Stimulated activated naive CD4-positive, alpha-beta T cell (primary cell): ENCODE measurements around the gene PFKM.

Experiments
- DNase-seq, 6 experiments: peaks; one replicate each; lab custom pipeline; 2025; lab: John Stamatoyannopoulos, UW

The PFKM gene

DNA sequence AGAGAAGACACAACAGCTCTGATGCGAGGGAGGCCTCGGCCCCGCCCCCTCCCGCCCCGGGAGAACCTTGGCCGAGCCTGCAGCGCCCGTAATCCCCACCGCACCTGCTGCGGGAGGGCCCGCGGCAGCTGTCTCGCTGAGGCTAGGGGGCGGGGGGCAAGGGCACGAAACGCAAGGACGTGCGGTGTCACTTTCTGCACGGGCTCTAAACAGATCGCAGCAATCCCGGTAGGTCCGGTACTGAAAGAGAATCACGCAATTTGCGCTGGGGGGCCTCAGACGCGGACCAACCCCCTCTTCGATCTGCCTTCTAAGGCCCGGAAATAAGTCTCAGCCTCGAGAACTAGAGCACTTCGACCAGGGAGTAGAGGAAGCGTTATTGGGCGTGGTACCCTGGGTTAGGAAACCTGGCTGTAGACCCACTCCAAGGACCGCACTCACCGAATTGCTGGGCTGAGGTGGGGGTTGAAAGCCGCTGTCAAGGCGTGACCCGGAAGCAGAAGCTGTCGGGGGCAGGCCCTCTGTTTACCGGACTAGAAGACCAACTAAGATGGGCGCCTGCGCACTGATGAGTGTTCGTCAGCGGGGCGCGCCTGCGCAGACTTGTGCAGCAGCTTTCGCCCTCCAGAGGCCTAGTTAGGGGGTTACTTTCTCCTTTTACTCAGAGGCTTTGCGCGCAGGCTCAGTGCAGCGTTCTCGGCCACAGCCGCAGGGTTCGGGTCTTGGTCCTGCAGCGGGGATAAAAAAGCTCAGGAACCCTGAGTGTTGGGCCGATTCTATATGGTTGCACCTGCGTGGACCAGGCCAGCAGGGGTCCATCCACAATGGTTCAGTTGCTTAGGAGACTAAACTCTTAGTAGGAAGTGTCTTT lies 38.1 kb downstream of the PFKM start, which contains the start of gene ASB8:
ASB8 (minus strand) TSS at position 498 of the 871 bp plus-strand sequence. CDS start 4,019 bp downstream, outside the sequence.
- DNase-seq, result peak; percentile 97 to 99 (median 98)

DNA sequence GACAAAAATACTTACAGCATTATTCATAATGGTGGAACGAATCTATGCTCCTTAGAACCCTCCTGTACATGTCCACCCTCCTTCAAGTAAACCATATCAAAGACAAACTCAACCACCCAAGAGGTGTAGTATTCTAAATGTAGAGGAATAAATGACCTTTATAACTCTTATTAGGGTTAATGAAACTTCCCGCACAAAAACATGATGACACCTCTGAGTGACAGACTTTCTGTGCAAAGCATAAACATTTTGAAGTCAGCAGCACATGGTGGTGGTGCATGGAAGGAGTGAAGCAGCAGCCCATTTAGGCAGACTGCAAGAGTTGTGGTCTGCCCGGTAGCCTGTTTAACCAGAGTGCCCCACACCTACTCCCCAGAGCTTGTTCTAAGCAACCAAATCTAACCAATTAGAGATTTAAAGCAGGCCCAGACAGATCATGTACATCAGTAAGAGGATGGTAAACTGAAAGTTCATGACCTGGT lies 38.8 kb downstream of the PFKM start:
- no peak for DNase-seq

DNA sequence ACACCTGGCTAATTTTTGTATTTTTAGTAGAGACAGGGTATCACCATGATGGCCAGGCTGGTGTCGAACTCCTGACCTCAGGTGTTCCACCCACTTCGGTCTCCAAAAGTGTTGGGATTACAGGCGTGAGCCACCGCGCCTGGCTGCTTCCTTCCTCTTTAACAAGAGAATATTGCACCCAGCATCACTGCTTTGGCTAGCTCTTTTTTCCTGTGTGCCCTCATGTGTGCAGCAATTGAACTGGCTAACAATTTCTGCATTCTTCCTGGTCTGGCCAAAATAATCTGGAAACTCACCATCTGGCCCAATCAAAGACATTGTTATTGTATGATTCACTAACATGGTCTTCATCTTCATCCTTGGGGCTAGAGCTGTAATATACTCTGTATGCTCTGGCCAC lies 40.9 kb downstream of the PFKM start:
- no peak for DNase-seq

DNA sequence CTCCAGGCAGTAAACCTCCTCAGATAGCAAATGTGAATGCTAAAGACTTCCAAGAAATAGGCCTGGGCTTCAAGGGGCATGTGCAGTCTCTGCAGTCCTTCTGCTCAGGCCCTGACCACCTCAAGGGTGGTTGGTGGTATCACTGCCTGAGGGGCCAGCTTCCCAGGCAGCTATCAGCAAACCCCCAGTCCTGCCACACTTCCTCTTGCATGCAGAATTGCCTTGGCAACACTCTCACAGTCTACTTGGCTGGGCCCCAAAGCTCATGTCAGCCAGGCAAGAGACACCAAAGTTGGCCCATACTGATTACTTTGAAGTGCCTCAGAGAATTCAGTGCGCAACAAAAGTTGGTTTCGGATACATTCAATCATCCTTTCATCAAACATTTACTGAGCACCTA lies 41.6 kb downstream of the PFKM start:
- DNase-seq, result no peak

DNA sequence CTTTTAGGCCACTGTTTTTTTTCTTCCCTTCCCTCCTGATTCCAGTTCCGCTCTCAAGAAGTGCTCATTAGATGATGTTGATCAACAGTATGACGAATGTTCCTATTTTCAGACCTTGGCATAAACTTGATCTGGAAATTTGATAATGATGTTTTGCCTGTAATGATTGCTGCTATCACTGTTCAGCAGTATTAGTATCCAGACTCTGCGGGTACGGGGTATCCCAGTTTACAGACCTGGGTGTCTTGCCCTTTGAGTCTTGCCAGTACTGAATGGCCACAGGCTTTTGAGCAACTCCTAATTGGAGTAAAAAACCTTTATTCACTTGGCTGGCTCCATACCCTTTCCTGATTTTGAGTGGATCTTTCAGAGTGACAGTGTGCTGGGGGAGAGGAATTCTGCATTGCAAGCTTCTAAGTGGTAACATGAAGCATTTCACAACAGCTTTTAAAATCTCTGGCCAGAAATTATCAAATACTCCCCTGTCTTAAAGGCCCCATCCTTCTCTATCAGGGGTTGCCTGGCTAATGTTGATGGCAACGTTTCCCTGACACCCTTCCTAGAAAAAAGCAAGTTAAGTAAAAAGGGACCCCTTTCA lies 44.1 kb downstream of the PFKM start:
- DNase-seq, result no peak

DNA sequence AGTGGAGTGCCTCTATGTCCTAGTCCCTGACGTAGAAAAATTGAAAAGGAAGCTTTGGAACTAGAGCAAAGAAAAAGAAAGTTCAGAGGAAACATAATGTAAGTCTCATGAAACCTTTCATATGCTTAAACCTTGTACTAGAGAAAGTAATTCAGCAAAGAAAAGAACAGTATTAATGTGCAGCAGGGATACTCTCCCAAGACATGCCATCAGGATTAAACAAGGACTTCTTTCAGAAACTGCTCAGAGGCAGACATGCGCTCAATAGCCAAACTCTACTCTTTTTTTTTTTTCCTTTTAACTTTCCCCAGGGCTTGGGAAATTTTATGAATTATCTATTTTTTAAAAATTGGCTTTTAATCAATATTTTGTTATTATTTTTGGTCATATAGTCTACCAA lies 45.3 kb downstream of the PFKM start:
- no peak for DNase-seq

DNA sequence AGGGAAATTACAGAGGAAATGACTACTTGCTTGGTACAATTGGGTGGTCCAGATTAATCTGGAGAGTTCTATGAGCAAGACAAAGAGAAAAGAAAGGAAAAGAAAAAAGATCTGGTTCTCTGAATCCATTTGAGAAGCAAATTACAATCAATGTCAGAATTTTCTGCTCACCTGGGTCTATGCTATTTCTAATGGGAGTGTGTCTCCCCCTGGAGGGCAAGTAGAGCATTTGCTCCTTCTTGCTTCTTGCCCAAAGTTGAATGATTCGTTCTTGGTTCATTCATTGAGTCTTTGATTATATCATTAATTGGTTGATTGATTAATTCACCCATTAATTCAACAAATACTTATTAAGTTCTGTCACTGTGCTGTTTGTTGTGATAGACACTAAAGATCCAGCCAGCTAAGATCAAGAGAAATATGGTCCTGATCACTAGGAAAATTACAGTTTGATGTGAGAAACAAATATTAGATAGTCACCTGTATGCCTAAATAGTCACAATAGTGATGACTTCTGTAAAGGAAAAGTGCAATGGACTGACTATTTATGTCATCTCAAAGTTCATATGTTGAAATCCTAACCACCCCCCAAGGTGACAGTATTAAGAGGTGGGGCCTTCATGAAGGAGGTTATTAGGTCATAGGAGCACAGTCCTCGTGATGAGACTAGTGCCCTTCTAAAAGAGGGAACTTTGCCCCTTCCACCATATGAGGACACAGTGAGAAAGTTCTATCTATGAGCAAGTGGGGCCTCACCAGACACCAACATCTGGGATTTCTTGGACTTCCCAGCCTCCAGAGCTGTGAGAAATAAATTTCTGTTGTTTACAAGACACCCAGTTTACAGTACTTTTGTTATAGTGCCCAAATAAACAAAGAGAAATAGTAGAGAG lies 46.2 kb downstream of the PFKM start:
- DNase-seq, result peak in 5 of 6 experiments; percentile 31 to 79 (median 39)

DNA sequence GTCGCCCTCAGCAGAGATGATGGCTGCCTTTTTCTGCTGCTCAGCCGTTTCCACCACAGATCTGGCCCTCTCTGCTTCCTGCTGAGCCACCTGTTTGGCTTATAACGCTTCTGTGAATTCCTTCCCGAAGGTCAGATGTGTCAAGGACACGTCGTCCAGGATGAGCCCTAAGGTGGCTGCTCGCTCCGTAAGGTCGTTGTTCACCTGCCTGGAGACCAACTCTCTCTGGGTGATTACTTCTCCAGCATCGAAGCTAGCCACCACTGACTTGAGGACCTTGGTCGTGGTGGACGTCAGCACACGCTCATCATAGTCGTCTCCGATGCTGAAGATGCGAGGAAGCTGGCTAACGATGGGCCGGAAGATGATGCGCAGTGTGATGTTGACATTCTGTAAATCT lies 49.8 kb downstream of the PFKM start:
- no peak for DNase-seq

DNA sequence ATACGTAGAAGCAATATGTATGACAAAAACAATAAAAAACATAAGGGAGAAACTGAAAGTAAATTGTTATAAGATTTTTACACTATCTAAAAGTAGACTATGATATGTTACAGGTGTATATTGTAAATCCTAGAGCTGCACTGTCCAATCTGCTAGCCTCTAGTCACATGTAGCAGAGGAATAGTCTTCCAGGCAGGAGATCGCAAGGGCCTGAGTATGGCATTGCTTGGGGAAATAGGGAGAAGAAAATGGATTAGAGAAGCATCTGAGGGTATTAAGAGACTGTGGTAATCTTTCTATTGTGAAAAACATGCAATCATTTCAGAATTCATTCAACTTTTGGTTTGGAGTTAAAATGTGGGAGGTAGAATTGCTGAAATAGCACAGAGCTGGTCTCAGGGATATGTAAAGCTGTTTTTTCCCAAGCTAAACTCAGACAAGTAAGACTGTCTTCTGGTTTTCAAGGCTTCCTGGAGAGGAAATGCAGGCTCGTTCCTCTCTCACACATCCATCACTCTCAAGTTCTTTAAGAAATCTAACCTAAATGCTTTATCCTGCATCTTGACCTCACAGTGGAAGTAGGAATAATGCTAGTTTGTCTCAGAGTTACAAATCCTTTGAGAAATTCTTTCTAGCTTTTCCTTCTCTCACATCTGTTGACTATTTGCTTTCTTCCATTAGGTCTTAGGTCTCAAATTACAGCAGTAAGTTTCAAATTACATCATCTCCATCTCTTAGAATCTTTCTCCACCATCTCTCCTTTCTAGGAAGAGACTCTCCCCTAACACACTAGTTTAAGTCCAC lies 56.7 kb downstream of the PFKM start:
- no peak for DNase-seq

DNA sequence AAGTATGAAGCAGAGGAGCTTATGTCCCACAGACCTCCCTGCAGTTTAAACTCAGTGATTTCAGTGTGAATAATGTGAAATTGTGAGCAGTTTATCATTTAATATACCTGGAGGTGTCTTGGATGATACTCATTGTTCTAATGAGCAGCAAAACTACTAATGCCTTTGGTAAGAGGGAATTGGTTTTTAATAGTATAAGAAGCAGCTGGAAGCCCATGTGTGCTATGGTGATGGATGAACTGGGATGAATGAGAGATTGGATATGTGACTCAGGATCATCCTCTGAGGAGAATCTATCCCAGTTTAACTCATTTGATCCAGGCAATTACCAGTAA lies 57.2 kb downstream of the PFKM start:
- no peak for DNase-seq

DNA sequence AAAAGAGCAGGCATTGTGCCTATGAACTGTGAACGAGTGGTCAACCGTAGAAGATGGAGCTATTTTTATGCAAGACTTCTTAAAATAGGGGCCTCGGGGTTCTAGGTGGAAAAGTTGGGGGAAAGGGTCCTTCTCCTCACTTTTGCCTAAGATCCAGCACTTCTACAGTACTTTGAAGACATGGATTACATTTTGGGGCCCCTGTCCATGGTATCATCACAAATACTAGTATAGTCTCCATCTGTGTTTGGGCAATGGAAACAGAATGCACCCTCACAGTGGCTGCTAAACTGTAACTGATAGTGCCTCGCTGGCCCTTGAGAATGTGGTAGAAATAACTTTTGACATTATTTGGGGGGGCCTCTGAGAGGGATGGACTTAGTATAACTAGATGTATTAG lies 58.8 kb downstream of the PFKM start:
- DNase-seq, result no peak

DNA sequence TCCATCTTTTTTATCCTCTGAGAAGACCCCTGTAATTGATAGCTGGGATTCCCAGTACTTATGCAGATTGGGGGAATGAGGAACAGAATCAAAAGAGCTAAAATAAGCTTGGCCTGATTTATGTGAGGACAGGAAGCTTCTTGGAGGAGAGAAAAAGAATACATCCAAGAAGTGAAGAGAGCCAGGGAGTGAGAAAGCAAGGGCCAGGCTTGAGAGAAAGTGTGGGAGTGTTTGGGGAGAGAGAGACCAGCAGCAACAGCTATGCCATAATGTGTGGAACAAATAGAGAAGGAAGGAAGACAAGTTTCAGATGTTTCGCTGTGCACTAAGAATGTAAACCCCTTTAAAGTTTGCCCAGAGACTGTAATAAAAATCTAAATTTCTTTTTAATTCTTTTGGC lies 60.3 kb downstream of the PFKM start:
- DNase-seq, result no peak

DNA sequence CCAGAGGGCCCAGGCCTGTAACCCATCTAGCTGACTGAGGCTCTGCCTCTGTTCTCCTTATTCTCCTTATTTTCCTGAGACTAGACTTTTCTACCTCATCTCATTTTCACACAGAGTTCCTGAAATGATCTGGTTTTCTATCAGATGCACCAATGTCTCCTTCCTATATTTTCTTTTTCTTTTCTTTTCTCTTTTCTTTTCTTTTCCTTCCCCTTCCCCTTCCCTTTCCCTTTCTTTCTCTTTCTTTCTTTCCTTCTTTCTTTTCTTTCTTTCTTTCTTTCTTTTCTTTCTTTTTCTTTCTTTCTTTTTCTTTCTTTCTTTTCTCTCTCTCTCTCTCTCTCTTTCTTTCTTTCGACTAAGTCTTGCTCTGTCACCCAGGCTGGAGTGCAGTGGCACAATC lies 61.3 kb downstream of the PFKM start:
- DNase-seq, result no peak

DNA sequence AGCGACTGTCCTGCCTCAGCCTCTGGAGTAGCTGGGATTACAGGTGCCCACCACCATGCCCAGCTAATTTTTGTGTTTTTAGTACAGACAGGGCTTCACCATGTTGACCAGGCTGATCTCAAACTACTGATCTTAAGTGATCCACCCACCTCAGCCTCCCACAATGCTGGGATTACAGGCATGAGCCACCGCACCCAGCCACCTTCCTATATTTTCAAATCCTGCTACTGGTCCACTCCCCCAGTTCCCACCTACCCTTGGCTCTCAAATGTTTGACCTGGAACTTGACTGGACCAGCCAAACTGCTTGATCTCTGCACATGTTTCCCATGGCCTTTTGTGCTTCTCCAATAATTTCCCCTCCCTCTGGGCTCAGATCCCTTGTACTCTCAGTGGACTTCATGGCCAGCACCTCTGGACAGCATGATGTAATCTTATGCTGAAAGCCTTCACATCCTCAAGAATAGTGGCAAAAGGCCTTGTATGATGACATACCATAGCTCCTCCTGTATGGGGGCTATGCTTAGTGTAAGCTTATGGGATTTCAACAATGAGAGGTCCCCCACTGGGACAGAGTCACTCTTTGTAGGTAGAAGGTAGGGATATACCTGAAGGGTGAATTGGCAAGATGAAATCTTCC lies 61.8 kb downstream of the PFKM start:
- no peak for DNase-seq

DNA sequence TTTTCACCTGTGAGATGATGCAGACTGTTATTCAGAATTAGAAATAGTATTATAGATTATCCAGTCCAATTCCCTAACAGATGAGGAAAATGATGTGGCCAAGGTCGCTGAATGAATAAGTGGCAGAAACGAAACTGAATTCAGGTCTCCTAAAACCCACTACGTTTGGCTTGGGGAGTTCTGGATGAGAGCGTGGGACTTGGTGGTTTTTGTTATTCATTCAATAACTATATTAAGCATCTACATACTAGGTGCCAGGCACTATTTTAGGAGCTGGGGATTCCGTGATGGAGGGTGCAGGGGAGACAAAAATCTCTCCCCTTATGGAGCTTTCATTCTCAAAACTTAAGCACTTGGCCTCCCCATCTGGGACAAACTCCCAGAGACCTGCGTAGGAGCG lies 63.5 kb downstream of the PFKM start:
- DNase-seq, result no peak

DNA sequence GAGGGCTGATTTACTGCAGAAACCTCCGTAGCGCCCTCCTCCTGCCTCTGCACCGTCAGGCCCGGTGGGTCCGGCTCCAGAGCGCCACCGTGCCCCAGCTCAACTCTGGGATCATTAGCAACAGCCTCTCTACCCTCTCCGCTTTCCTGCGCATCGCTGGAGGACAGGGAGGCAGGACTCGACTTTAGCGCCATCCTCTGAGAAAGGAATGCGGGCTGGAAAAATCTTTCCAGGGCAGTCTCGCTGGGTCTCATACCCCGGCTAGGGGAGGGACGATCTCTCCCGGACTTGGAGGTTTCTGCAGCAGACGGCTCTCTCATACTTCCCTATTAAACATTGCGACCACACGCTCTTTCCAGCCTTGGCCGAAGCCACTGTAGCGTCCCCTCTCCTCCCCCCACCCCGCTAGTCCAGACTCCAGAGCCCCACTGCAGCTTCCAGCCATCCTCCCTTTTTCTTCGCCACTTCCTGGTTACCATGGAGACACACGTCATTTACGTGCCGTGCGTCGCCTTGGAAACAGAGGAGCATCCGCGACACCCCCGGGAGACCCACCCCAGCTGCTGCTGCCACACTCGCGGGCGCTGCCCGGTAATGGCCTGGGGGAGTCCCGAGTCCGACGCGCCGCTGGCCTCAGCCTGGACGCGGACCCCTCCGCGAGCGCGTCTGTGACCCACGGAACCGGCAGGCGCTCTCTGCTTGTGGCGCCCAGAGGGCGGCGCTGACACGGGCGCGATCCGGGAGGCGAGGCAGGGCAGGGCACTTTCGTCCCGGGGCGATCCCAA lies 64.1 kb downstream of the PFKM start, which contains the start of gene CCDC184:
CCDC184 (plus strand) TSS at position 554 of the 785 bp plus-strand sequence. CDS start 479 bp downstream, outside the sequence.
- peak; percentile 65 to 82 (median 72) for DNase-seq

DNA sequence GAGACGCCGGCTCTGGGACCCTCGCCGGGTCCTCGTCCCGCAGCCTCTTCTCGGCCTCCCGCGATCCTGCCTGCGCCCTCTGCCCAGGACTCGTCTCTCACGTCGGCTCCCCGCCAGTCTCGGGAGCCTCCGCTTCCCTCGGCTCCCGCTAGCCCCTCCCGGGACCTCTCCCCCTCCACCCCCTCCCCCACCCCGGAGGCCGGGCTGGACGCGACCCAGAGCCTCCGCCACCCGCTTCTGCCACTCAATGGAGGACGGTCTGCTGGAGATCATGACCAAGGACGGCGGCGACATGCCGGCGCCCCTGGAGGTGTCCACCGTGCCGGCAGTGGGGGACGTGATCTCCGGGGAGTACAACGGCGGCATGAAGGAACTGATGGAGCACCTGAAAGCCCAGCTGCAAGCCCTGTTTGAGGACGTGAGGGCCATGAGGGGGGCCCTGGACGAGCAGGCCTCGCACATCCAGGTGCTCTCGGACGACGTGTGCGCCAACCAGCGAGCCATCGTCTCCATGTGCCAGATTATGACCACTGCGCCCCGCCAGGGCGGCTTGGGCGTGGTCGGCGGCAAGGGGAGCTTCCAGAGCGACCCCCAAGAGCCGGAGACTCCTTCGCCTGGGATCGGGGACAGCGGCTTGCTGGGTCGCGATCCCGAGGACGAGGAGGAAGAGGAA lies 64.8 kb downstream of the PFKM start:
- peak in 3 of 6 experiments; percentile 25 to 35 (median 26) for DNase-seq

DNA sequence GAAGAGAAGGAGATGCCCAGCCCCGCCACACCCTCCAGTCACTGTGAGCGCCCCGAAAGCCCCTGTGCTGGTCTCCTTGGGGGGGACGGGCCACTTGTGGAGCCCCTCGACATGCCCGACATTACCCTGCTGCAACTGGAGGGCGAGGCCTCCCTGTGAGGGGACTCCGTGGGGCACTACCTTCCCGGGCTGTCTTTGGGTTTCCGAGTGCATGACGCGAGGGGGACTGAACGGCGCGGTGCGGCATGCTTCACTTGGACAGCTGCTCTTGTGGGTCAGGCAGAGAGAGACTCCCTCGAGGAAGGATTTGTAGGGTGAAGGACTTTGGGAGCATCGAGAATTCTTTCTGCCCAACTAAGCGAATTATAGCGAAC lies 65.4 kb downstream of the PFKM start:
- no peak for DNase-seq

DNA sequence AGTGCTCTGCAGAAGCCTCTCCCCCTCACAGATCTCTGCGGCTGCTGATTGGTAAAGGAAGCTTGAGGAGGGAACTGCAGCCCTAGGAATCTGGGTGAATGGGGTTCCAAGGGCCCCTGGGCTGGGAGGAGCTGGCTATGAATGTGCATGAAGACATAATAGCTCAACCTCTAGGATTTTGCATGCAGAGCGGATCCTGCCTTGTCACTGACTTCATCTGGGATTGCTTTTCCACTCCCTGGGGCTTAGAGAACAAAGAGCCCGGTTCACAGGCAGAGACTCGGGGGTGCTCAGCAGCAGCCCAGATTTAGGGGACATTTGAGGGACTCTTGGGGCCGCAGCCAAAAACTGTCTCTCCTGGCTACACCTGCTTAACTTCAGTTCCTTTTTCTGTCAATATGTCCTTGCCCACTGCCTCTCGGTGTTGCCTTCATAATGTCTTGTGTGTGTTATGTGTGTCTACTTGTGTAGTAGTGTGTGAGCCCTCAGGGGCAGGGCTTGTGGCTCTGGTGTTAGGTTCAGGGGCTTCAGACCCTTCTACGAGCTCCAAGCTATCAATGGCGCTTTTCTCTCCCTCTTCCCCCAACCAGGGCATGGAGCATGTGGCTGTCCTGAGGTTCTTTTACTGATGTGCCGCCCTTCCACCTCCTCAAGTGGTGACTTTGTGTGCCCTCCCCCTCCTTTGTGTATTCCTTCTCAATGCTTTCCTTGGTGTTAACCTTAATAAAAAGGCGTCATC lies 66.2 kb downstream of the PFKM start:
- DNase-seq, result no peak
